A204.1 (cell line): ENCODE measurements around the gene PPP2R5C.

Source experiments
- FAIRE-seq: peaks from 2 replicates; lab custom pipeline; 2012; peaks lifted over from hg19 to GRCh38; lab: Jason Lieb, UNC

PPP2R5C gene

DNA sequence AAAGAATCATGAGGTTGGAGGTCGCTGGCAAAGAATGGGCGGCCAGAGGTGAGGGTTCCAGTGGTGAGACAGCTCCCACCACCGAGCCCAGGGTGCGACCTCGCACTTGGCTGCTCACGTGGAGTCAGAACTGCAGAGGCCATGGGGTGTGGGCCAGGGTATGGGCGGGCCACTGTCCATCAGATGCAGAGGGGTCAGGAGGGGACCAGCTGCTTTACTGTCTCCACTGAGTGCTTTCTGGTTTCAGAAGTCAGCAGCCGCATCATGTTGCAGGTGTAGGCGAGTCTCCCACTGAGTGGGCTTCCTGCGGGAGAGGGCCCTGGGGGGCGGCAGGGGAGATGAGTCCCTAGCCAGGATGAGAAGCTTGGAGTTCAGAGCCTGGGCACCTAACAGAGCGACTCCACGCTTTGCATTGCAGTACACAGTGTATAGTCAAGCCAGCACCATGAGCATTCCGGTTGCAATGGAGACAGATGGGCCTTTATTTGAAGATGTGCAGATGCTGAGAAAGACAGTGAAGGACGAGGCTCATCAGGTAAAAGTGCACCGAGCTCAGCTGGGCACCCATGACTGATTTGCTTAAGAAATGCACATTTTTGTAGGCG lies 156.0 kb downstream of the PPP2R5C start:
- no peak for FAIRE-seq

DNA sequence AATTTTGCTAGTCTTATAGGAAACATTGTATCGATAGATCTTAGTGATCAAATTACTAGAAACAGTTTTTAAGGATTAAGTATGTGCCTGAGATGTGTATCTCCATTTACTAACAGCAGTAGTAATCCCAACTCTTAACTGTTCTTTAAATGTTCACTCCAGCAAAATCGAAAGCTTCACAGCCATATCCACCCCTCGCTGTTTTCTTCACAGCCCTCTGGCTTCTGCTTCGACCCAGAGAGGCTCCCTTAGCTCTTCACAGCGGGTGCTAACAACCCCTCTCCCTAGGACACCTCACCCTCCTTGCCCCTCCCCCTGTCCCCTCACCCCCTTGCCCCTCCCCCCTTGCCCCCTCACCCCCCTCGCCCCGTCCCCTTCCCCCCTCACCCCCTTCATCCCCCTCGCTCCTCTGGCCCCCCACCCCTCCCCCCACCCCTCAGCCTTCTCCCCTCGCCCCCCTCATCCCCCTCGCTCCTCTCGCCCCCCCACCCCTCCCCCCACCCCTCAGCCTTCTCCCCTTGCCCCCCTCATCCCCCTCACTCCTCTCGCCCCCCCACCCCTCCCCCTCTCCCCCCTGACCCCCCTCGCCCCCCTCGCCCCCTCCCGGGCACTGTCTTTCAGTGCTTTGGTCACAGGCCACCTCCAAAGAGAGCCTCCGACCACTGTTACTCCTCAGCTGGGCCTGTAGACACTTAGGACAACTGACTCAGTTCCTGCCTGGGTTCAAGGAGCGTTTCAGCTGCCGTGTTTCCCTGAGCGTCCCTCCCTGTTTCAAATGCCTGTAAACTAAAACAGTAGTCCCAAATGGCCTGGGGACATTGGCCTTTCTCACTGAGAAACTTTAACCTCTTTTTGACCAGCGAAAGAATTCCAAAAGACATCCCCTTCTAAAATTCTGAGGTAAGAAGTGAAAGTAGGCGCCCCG lies 156.8 kb downstream of the PPP2R5C start:
- no peak for FAIRE-seq

DNA sequence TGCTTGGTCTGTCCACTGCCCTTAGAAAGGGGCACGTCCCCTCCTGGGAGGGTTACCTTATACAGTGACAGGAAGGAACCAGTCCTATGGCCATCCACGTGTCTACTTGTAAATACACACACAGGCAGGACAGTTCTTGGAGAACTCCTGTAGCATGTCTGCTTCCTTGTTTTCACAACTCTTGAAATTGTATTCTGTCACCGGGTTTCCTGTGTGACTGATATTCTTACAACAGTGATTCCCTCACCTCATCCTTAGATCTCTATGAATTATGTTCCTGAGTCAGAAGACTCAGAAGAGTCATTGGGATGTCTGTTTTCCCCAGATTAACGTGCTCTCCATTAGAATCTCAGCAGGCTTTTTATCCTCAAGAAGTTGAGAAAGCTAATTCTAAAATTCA lies 158.8 kb downstream of the PPP2R5C start:
- no peak for FAIRE-seq

DNA sequence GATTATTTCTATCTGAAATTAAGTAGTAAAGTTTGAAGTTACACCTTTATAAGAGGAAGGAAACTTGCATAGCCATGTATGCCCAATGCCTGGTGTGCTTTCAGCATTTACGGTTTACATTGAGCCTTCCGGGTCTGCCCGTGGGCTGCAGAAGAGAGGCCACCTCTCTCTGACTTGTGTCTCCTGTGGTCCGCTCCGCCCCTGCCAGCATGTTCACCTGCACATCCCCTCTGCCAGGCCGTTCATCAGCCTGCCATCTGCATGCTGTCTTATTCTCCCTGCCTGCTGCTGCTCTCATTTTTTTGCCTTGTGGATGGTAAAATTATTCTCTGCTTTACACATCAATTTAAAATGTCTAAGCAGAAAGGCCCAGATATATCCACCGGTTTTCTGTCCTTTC lies 161.4 kb downstream of the PPP2R5C start:
- FAIRE-seq: no peak

DNA sequence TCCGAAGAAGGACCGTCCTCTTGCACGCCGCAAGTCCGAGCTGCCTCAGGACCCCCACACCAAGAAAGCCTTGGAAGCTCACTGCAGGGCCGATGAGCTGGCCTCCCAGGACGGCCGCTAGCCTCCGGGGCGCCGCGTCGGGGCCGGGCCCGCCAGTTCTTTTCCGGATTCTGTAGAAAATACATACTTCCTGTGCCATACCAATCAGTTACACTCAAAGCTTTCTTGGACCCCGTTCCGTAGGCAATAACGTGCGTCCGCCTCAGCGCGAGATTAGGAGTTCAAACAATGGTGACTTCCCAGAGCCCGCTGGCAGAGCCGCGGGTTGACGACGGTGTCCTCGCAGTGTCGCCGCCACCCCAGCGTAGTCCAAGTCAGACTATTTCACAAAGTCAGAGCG lies 163.6 kb downstream of the PPP2R5C start:
- no peak for FAIRE-seq

DNA sequence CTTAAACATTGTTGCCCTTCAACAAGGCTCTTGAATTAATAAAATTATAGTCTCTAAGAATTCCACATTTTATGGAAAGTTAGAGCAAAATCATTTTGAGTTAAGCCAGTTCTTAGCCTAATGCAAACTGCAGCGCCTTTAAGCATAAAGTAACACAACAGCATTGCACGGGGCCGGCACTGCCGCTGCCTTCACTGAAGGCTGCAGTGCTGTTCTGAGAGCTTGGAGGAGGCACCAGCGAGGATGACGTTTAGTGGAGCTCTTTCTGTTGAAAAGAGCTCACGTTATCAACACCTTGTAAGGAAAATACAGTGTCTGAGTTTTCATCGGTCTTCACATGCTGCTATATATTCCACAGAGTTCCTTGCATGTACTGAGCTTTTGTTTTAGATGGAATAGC lies 164.6 kb downstream of the PPP2R5C start:
- no peak for FAIRE-seq

DNA sequence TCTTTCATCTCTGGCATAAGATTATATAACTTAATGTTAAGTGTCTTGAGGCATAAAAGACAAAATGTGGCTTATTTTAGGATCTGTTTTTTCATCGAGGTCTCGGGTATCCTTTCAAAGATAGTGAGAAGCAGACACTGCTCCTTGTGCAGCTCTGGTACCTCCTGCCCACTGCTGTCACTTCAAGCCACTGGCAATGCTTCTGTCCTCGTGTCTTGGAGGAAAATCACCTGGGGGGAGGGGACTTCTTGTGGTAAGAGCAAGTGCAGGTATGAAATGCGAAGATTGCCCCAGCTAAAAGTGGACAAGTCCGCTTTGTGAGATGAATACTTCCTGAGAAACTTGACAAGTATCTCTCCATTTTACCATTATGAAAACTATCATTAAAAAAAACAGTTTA lies 165.1 kb downstream of the PPP2R5C start:
- FAIRE-seq: no peak

DNA sequence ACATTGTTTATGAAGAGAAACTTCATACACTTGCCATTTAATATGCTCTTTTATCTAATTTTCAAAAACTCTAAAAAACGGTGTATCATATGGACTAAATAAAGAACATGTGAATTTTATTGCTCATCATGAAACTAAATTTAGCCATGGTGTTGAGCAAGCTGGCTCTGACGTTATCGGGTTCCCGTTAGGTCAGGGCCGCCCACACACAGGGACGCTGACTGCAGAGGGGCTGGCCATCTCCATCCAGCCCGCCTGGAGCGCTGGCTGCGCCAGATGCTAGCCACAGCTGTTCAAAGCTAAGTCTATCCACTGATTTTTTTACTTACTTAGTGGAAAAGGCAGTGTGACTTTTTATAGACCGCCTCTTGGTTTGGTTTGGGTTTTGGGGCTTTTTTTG lies 166.3 kb downstream of the PPP2R5C start:
- no peak for FAIRE-seq

DNA sequence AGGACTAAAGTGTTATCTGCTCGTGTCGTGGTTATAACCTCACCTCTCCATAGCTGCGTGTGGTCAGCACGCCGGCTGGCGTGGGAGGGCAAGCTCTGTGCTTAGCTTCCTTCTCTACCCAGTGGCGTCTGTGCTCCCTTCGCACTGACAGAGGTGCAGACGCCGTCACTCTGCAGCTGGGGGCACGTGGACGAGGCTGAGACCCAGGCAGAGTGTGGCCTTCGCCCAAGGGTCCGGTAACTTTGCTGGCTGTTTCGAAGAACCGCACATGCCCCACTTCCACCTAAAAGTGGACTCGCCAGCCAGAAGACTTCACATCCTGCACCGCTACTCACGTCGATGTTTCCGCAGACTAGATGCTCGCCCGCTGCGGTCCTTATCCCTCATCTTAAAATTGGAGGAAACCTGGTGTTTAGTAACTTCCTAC lies 166.9 kb downstream of the PPP2R5C start:
- FAIRE-seq: no peak

DNA sequence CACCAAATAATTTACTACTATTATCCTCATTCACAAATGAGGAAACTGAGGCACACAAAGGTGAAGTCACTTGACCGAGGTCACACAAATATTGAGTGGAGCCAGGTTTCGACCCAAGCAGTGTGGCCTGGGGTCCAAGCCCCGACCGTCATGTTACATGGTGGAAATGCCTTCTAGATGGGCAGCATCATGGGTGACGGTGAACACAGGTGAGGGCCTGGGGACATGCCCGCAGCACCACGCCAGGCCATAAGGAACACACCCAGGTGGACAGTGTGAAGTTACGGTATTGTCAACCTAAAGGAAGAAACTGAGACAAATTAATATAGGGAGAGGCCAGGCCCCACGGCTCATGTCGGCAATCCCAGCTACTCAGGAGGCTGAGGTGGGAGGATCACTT lies 167.6 kb downstream of the PPP2R5C start:
- no peak for FAIRE-seq

DNA sequence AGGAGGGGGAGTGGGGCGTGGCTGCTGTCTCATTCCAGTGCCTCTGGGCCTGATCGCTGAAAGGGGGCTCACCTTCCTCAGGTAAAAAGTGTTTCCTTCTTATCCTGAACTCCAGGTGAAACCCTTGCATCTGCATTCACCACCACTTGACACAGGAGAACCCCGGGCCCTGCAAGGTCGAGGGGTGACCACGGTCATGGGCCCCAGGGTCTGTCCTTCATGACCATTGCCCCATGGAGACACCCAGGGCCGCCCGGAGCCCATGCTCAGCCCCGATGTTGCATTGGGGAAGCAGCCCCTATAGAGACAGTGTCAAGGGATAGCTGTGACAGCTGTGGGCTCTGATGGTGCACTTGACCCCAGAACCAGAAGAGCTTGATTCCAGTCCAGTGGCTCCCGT lies 168.4 kb downstream of the PPP2R5C start:
- no peak for FAIRE-seq

DNA sequence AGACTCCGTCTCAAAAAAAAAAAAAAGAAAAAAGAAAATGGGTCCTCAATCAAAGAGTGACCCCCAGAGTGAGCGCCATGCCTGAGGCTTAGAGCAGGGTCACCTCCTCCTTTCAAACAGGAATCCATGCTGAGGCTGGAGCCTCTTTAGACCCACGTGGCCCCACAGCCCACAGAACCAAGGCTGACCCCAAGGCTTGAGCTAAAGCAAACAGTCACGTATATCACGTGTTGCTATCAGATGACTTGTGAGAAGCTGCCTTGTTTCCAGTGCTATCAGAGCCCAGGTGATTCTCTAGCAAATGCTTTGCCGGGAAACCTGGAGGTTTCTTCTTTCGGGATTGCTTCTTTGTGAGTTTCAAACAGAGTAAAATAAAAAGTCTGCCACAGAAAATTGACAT lies 171.2 kb downstream of the PPP2R5C start:
- FAIRE-seq: no peak

DNA sequence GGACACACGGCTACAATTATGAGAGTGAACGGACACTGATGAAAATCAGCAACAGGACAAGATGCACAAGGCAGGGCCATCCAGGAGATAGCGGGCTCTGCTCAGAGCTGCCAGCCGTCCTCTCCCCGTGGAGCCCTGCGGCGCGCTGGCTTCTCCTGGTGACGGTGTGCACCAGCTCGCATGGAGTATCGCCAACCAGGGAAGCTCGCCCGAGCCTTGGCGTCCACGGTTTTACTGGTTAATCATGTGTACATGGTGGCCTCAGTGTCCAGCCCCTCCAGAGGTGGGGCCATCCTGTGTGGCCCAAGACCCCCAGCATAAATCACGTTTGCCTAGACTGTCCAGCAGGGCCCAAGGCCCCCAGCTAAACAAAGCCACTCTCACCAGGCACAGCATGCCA lies 171.7 kb downstream of the PPP2R5C start:
- no peak for FAIRE-seq

DNA sequence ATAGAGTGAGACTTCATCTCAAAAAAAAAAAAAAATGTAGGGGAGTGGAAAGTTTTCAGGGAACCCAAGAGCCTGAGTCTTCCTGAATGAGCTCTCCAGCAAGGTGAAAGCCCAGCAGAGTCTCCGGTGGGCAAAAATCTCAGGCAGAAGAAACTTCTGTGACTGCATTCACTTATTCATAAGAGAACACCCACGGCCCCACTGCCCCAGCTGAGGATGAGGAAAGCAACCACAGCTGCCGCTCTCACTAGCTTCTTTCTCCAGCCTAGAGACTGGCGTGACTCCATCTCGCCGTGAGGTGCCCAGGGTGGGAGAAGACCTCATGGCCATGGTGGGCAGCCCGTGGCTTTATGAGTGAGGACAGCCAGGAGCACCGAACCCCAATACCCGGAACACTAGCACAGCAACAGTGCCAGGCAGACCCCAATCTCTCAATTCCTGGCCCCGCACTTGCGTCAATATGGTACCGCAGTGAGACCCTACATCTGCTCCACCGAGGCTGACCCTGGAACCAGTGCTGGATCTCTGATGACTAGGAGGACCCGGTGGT lies 173.2 kb downstream of the PPP2R5C start:
- FAIRE-seq: no peak

DNA sequence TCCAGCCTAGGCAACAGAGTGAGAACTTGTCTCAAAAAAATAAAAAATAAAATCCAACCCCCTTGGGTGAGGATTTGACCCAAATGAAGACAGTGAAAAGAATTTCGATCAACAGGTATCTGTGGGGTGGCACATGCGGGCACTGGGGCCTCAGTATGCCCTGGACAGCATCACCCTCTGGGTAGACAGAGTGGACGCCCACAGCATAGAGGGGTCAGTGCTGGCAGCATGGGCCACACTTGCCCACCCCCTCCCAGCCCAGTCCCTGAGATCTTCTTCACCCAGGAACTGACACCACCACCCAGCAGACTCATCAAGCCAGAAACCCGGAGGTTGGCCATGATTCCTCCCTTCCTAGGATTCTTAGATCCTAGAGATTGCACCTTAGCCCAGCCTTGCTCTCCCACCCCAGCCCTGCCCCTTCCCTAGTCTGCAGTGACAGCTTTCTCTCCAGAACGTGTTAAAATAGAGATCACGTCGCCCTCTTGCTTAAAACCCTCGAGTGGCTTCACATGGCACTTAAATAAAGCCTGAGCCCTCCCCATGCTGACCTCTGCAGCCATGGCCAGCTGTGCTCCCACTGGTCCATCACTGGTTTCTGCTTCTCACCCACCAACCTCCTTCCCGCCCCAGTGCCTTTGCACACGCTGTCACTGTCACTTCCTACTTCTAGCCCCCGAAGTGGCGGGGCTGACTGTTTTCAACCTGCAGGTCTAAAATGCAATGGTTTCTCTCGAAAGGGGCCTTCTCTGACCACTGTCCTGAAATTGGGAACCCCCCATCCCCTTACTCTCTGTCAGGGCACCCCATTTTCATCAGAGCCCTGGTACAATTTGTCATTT lies 176.6 kb downstream of the PPP2R5C start:
- no peak for FAIRE-seq

DNA sequence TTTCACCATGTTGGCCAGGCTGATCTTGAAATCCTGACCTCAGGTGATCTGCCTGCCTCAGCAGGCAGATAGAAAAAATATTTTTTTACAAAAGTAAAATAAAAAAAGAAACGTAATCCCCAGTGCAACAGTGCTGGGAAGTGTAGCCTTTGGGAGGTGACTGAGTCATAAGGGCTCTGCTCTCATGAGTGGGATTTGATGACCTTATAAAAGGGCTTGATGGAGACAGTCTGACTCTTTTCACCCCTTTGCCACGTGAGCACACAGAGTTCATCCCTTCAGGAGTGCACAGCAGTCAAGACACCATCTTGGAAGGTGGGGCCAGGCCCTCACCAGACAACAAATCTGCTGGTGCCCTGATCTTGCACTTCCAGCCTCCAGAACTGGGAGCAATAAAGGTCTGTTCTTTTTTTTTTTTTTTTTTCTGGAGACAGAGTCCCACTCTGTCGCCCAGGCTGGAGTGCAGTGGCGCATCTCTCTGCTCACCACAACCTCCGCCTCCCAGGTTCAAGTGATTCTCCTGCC lies 178.2 kb downstream of the PPP2R5C start:
- FAIRE-seq: no peak

DNA sequence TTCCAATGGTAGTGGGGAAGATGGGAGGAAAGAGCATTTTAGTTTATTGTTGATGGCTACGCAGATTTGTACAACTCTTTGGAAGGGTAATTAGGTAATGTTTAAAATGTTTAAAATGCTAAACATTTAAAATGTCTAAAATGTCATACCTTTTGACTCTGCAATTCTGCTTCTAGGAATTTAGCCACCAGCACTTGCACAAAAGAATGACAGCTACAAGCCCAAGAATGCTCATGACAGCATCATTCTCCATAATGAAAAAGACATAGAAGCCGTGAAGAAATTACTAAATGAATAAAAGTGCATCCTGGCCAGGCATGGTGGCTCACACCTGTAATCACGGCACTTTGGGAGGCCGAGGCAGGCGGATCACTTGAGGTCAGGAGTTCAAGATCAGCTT lies 182.9 kb downstream of the PPP2R5C start:
- no peak for FAIRE-seq

DNA sequence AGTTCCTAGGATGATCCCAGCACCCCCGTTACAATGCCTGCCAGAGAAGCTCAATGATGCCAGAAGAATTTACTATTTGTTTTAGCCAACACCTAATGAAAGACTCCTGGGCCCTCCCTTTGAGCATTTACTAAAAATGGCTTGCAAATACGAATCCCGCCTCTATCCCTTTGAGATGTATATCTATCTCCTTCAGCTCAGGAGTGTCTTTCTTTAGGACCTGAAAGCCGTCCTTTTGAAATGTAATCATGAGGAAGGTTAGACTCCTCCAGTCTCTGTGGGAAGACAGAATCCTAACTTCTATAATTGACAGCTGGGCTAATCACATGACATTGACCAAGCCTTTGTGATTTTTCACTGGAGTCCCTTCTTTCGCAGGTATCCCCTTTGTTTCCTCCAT lies 183.7 kb downstream of the PPP2R5C start:
- no peak for FAIRE-seq

DNA sequence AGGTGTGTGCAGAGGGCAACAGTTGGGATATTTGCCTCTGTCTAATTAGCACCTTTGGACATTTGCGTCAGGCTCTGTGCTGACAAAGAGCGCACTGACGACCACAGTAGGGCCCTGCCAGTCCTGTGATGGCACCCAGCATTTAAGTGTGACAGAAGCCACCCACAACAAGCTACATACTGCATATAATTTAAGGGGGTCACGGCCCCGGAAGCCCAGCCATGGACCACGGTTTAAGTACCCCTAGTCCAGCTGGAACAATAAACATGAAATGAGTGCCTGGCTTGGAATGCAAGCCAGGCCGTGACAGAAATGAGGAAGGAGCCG lies 186.0 kb downstream of the PPP2R5C start:
- no peak for FAIRE-seq

DNA sequence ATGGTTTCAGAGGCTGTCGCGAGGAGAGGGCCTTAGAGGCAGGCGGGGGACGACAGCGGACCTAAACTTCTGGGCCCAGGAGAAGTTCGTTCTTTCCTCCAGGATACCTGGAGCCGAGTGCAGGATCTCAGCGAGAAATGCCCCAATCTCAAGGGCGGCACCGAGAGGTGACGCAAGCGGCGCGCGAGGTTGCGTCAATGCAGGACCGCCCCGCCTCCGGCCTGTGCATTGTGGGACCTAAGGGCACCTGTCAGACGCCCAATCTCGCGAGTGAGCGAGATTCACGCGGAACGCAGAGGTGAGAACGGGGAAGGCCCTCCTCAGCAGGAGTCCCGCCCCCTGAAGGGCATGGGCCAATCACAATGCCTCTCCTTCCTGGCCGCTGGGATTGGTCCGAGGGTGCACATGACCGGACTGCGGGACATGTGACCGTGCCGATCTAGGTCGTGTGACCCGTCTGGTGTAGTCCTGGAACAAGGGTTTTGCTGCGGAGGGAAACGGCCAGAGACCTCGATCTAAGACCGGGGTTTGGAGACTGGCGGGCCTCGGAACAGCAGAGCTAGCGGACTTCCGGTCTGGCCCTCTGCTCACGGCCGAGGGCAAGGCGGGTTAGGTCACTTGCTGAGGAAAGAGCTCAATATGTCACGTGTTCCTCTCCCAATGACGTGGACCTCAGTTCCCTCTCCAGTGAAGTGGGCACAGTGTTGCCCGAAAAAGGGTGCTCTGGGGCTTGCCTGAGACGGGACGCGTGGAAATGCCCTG lies 186.6 kb downstream of the PPP2R5C start:
- peak; percentile 97 for FAIRE-seq

DNA sequence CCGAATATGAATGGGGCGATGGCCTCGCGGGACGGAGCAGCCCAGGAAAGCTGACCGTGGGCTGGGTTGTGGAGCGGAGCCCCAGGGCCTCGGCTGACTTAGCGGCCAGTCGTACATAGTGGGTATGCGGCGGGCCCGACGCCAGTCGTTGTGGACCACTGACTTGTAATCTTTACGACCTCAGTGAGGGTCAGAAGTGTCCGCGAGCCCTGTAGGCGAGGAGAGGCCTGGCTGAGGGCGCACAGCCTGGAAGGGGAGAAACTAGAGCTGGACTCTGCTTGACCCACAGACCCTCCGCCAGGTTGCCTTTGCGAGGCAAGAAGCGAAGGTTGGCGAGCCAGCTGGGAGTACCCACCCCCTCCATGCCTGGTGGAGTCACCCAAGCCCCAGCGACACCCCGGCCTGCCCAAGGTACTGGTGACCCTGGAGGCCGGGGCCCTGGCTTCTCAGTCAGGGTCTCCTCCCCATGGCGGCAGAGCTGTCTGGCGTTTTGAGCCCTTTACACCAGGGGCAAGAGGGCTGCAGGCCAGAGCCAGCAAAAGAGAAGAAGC lies 187.2 kb downstream of the PPP2R5C start:
- FAIRE-seq: no peak

DNA sequence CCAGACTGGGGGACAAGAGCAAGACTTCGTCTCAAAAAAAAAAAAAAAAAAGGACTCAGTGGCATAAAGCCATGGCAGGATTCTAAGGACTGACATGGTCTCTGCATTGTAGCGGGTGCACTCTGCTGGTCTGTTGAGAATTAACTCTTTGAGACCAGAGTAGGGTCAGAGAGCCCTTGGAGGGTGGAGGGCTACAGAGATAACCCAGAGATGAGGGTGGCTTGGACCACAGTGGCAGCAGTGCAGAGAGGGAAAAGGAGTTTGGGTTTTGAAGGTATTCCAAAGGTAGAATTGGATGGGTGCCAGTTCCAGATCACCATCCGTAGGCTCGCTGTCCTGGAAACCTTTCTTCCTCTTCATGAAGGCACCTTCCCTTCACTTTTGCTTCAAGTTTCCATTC lies 188.6 kb downstream of the PPP2R5C start:
- FAIRE-seq: no peak
